Ishikawa (cell line): ENCODE data around the gene RASGRP2.

ENCODE experiments used
- CEBPB ChIP-seq: IDR thresholded peaks from 2 replicates; pipeline ENCODE4 v1.6.1; 2012
- EP300 ChIP-seq: IDR thresholded peaks from 2 replicates; pipeline ENCODE4 v1.6.1; 2012; ENCODE audit warnings: borderline replicate concordance
- MAX ChIP-seq: IDR thresholded peaks from 2 replicates; pipeline ENCODE4 v1.6.1; 2012
- TAF1 ChIP-seq: IDR thresholded peaks from 2 replicates; pipeline ENCODE4 v1.6.1; 2012; ENCODE audit warnings: low read depth, mild to moderate bottlenecking
- TCF12 ChIP-seq: IDR thresholded peaks from 2 replicates; pipeline ENCODE4 v1.6.1; 2012; ENCODE audit warnings: low read depth
- TEAD4 ChIP-seq: IDR thresholded peaks from 2 replicates; pipeline ENCODE4 v1.6.1; 2012
- USF1 ChIP-seq: IDR thresholded peaks from 2 replicates; pipeline ENCODE4 v1.6.1; 2012
- YY1 ChIP-seq: IDR thresholded peaks from 2 replicates; pipeline ENCODE4 v1.6.1; 2012; ENCODE audit warnings: low read depth

GRCh38 chr11:64710418-64711137 lies 33.4 kb downstream of the RASGRP2 start:
- TF ChIP-seq USF1 (no peak), EP300 (no peak), TAF1 (no peak), MAX (no peak), TCF12 (no peak), YY1 (no peak), TEAD4 (no peak), CEBPB (no peak)
